Prostate gland (tissue), 2 donors: ENCODE results near the gene NAALADL2. TPM values are rescaled to one million over a fixed set of nuclear protein-coding genes. Genes with fewer than 3 reads are reported as not detected.
"Not testable (repeated sequence)": the region's sequence is repeated elsewhere in the genome, so short reads cannot be mapped to it uniquely, and the experiment has no call there.

Experiments
- DNase-seq: peaks from one replicate; pipeline ENCODE4 v3.0.0-alpha.2; 2019; ENCODE audit warnings: low spot score
- H3K27ac ChIP-seq, 2 donors: fragments of 200-600 bp; sonication (generic); 2 replicates each; pipeline ENCODE4 v1.5.1; 2017 to 2019
- H3K27me3 ChIP-seq: fragments of 200-600 bp; sonication (generic); replicated peaks from 2 replicates; pipeline ENCODE4 v1.5.1; 2019; ENCODE audit not compliant: insufficient read depth
- H3K36me3 ChIP-seq, 2 donors: fragments of 200-600 bp; sonication (generic); 1 replicate in 1 of 2; 2 replicates in 1 of 2; pipeline versions ENCODE4 v1.5.1 to v1.8.1; 2017 to 2019
- H3K4me1 ChIP-seq: fragments of 200-600 bp; sonication (generic); replicated peaks from 2 replicates; pipeline ENCODE4 v1.5.1; 2019
- H3K4me3 ChIP-seq, 2 donors: fragments of 200-600 bp; sonication (generic); 2 replicates each; pipeline ENCODE4 v1.5.1; 2017 to 2019
- H3K9me3 ChIP-seq: fragments of 200-600 bp; sonication (generic); 2 replicates; pipeline ENCODE4 v1.5.1; 2017
- CTCF ChIP-seq, 4 experiments: fragments of 200-600 bp in 2 of 4; fragments of 450-650 bp in 2 of 4; sonication (generic) in 2 of 4; IDR thresholded peaks; 1 replicate in 3 of 4; 2 replicates in 1 of 4; pipeline ENCODE4 v1.5.1; 2016 to 2019; ENCODE audit warnings: antibody characterized with exemption in 4 of 4, mild to moderate bottlenecking in 2 of 4, moderate library complexity in 2 of 4
- POLR2A ChIP-seq: fragments of 450-650 bp; IDR thresholded peaks from one replicate; pipeline ENCODE4 v1.6.1; 2016; ENCODE audit warnings: antibody characterized with exemption, mild to moderate bottlenecking
- POLR2AphosphoS5 ChIP-seq: sonication (generic); formaldehyde crosslinking; IDR thresholded peaks from one replicate; pipeline ENCODE4 v1.6.1; 2017; ENCODE audit warnings: antibody characterized with exemption
- WGBS: methylation state at CpG from one replicate; pipeline ENCODE4 v1.1.5; 2018; 5-methylcytosine and 5-hydroxymethylcytosine counted together
- intact Hi-C: fragments of 100-400 bp; cut with DNase I; formaldehyde crosslinking; loops from one replicate; pipeline ENCODE4 v1.14.2; 2022
- total RNA-seq, 2 donors: library from RNA; depleted of rRNA; stranded (reverse); fragments of >200 nt; gene quantifications; one replicate each; pipeline ENCODE4 v1.1.0, GENCODE V29; 2016

The NAALADL2 gene
- total RNA-seq, 2 donors from 2014 or later: 12.2 to 20.2 TPM

- intact Hi-C loops: no loop called here
- DNase-seq: no peak
- H3K4me3 ChIP-seq: no peak overlapping the region
- no peaks in the 10 kb centered on the region for H3K27me3 ChIP-seq
- no peak for TF ChIP-seq POLR2A
- H3K36me3 ChIP-seq: no peaks in the 10 kb centered on the region
- H3K27ac ChIP-seq: no peak overlapping the region
- H3K4me1 ChIP-seq: no peaks in the 10 kb centered on the region
- 87% methylated on average over 3 of the region's 3 CpGs for WGBS
- H3K9me3 ChIP-seq: no peaks in the 10 kb centered on the region
Observed at GRCh38 chr3:175521406-175521805, 662.3 kb downstream of the NAALADL2 start.

- Histone ChIP-seq H3K4me3 (peak overlapping the region in 1 of 2 donors; percentile 12), H3K27ac (no peak overlapping the region)
- 65% methylated on average over 2 of the region's 2 CpGs for WGBS
Observed at GRCh38 chr3:175526191-175526590, 667.1 kb downstream of the NAALADL2 start.

GRCh38 chr3:175526609-175527280 lies 667.6 kb downstream of the NAALADL2 start:
- Histone ChIP-seq H3K27ac (no peak overlapping the region), H3K4me1 (no peaks in the 10 kb centered on the region), H3K27me3 (no peaks in the 10 kb centered on the region), H3K36me3 (no peaks in the 10 kb centered on the region), H3K4me3 (peak overlapping the region in 1 of 2 donors; percentile 12), H3K9me3 (no peaks in the 10 kb centered on the region)
- DNase-seq: no peak
- 52% methylated on average over 4 of the region's 4 CpGs for WGBS
- intact Hi-C loops: no loop called here
- TF ChIP-seq POLR2A (no peak), CTCF (IDR thresholded peaks at IDR 0.05) (no peak)

More at GRCh38 chr3:175526191-175526590, 667.1 kb downstream of the NAALADL2 start:
- intact Hi-C loops: no loop called here
- no peaks in the 10 kb centered on the region for H3K27me3 ChIP-seq
- no peaks in the 10 kb centered on the region for H3K9me3 ChIP-seq
- TF ChIP-seq POLR2A (no peak), POLR2AphosphoS5 (no peak), CTCF (IDR thresholded peaks at IDR 0.05) (no peak)
- no peaks in the 10 kb centered on the region for H3K4me1 ChIP-seq
- no peak for DNase-seq
- no peaks in the 10 kb centered on the region for H3K36me3 ChIP-seq

DNA sequence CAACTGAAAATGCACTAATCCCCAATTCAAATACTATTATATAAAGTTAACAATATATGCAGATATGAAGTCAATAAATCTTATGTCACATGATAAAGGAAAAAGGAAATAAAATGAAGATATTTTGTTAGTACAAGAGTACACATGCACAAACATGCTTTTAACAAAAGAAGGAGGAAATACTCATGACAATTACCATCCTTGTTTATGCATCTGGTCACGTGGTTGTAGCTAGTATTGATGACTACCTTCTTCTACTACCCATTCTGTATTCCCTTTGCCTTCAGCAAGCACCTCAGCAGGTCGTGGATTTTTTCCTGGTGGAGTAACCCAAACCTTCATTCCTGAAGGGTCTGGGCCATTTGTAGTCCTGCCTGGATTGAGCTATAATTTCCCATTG lies 669.6 kb downstream of the NAALADL2 start:
- DNase-seq: not testable (repeated sequence)
- 73% methylated on average over 2 of the region's 2 CpGs for WGBS

GRCh38 chr3:175535351-175535750 lies 676.2 kb downstream of the NAALADL2 start:
- H3K36me3 ChIP-seq: no peaks in the 10 kb centered on the region
- no peak overlapping the region for H3K27ac ChIP-seq
- intact Hi-C loops: no loop called here
- no peaks in the 10 kb centered on the region for H3K9me3 ChIP-seq
- no peak for TF ChIP-seq CTCF (IDR thresholded peaks at IDR 0.05)
- no peak for TF ChIP-seq POLR2A
- TF ChIP-seq POLR2AphosphoS5: no peak
- H3K4me1 ChIP-seq: no peaks in the 10 kb centered on the region
- H3K4me3 ChIP-seq: no peak overlapping the region
- no peaks in the 10 kb centered on the region for H3K27me3 ChIP-seq
- 70% methylated on average over 2 of the region's 2 CpGs for WGBS
- no peak for DNase-seq

More for the DNA sequence above, 669.6 kb downstream of the NAALADL2 start:
- H3K27ac ChIP-seq, H3K27me3 ChIP-seq, H3K36me3 ChIP-seq, intact Hi-C loops, H3K9me3 ChIP-seq, H3K4me1 ChIP-seq, H3K4me3 ChIP-seq: not testable (repeated sequence)

GRCh38 chr3:175546115-175546514 lies 687.0 kb downstream of the NAALADL2 start:
- Histone ChIP-seq H3K27me3 (no peaks in the 10 kb centered on the region), H3K4me3 (no peak overlapping the region), H3K27ac (no peak overlapping the region), H3K4me1 (no peaks in the 10 kb centered on the region), H3K9me3 (no peaks in the 10 kb centered on the region), H3K36me3 (no peaks in the 10 kb centered on the region)
- intact Hi-C loops: no loop called here
- DNase-seq: no peak
- TF ChIP-seq POLR2AphosphoS5 (no peak), CTCF (IDR thresholded peaks at IDR 0.05) (no peak)
- 88% methylated on average over 4 of the region's 4 CpGs for WGBS
